Body of pancreas (tissue), 4 donors: ENCODE measurements around the gene UBXN10. TPM values are rescaled to one million over a fixed set of nuclear protein-coding genes. Genes with fewer than 3 reads are reported as not detected.

Experiments
- ATAC-seq: fragments of 150-250 bp; one replicate; pipeline ENCODE4 v1.9.1; 2016
- DNase-seq, 4 donors: peaks; one replicate each; pipeline ENCODE4 v3.0.0-alpha.2; 2019
- H3K27ac ChIP-seq, 4 donors: fragments of 200-600 bp; sonication (generic); 1 replicate in 3 of 4; 2 replicates in 1 of 4; pipeline versions ENCODE4 v1.5.1 to v1.6.1; 2016 to 2019; ENCODE audit warnings: mild to moderate bottlenecking in 1 of 4, mixed read lengths in 1 of 4, moderate library complexity in 1 of 4
- H3K27me3 ChIP-seq, 2 donors: fragments of 200-600 bp; sonication (generic); one replicate each; pipeline ENCODE4 v1.6.0; 2016; ENCODE audit warnings: mild to moderate bottlenecking in 1 of 2
- H3K36me3 ChIP-seq, 2 donors: fragments of 200-600 bp; sonication (generic); replicated peaks in 1 of 2; 2 replicates each; pipeline ENCODE4 v1.5.1; 2016; ENCODE audit warnings: low read depth in 2 of 2; ENCODE audit not compliant: insufficient read depth in 1 of 2
- H3K4me1 ChIP-seq: fragments of 200-600 bp; sonication (generic); one replicate; pipeline ENCODE4 v1.6.0; 2016
- H3K4me3 ChIP-seq, 2 donors: fragments of 200-600 bp; sonication (generic); 1 replicate in 1 of 2; 2 replicates in 1 of 2; pipeline ENCODE4 v1.5.1; 2016 to 2019
- H3K9me3 ChIP-seq, 3 donors: fragments of 200-600 bp; sonication (generic); 1 replicate in 2 of 3; 2 replicates in 1 of 3; pipeline ENCODE4 v1.5.1; 2016
- POLR2A ChIP-seq, 3 donors: fragments of 450-650 bp; IDR thresholded peaks; one replicate each; pipeline ENCODE4 v1.6.1; 2016; ENCODE audit warnings: antibody characterized with exemption in 3 of 3, mild to moderate bottlenecking in 2 of 3
- WGBS, 2 donors: methylation state at CpG; one replicate each; pipeline ENCODE4 v1.1.5; 2017; 5-methylcytosine and 5-hydroxymethylcytosine counted together
- intact Hi-C: fragments of 100-400 bp; cut with DNase I; formaldehyde crosslinking; loops from one replicate; pipeline ENCODE4 v1.15.1; 2023
- total RNA-seq, 2 donors: library from RNA; depleted of rRNA; stranded (reverse); fragments of >200 nt; gene quantifications; one replicate each; pipeline ENCODE4 v1.1.0, GENCODE V29; 2016
- TF ChIP-seq, protein P1 (sequence below), 7 experiments: fragments of 450-650 bp in 4 of 7; fragments of 200-600 bp in 3 of 7; sonication (generic) in 3 of 7; IDR thresholded peaks; one replicate each; pipeline ENCODE4 v1.5.1; 2016 to 2019; ENCODE audit warnings: antibody characterized with exemption in 7 of 7

The UBXN10 gene
- total RNA-seq, 2 donors from 2014 or later: under 0.01 to 1.0 TPM

GRCh38 chr1:20172033-20172590, 13.8 kb upstream of the UBXN10 start:
- WGBS, 2 donors: 79 to 80% methylated on average over 12 of the region's 12 CpGs
- Histone ChIP-seq H3K36me3 (no peaks in the 10 kb centered on the region), H3K27me3 (no peaks in the 10 kb centered on the region), H3K27ac (no peak overlapping the region), H3K4me3 (no peak overlapping the region), H3K9me3 (no peaks in the 10 kb centered on the region), H3K4me1 (no peaks in the 10 kb centered on the region)
- intact Hi-C loops: no loop called here
- TF ChIP-seq, protein P1, sequence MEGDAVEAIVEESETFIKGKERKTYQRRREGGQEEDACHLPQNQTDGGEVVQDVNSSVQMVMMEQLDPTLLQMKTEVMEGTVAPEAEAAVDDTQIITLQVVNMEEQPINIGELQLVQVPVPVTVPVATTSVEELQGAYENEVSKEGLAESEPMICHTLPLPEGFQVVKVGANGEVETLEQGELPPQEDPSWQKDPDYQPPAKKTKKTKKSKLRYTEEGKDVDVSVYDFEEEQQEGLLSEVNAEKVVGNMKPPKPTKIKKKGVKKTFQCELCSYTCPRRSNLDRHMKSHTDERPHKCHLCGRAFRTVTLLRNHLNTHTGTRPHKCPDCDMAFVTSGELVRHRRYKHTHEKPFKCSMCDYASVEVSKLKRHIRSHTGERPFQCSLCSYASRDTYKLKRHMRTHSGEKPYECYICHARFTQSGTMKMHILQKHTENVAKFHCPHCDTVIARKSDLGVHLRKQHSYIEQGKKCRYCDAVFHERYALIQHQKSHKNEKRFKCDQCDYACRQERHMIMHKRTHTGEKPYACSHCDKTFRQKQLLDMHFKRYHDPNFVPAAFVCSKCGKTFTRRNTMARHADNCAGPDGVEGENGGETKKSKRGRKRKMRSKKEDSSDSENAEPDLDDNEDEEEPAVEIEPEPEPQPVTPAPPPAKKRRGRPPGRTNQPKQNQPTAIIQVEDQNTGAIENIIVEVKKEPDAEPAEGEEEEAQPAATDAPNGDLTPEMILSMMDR (IDR thresholded peaks at IDR 0.05): no peak
- no peak for TF ChIP-seq POLR2A (IDR thresholded peaks at IDR 0.05)
- DNase-seq (no peak), ATAC-seq (no peak)

GRCh38 chr1:20174937-20175666, 10.8 kb upstream of the UBXN10 start:
- Histone ChIP-seq H3K27ac (no peak overlapping the region), H3K27me3 (no peaks in the 10 kb centered on the region), H3K9me3 (no peaks in the 10 kb centered on the region), H3K36me3 (no peaks in the 10 kb centered on the region), H3K4me1 (no peaks in the 10 kb centered on the region), H3K4me3 (no peak overlapping the region)
- ATAC-seq (no peak), DNase-seq (no peak)
- TF ChIP-seq POLR2A (IDR thresholded peaks at IDR 0.05): no peak
- TF ChIP-seq, protein P1 (IDR thresholded peaks at IDR 0.05): no peak
- 51 to 60% methylated on average over 9 of the region's 9 CpGs for WGBS, 2 donors
- intact Hi-C loops: no loop called here

- 77 to 78% methylated on average over 13 of the region's 13 CpGs for WGBS, 2 donors
- no peak for ATAC-seq
- no peaks in the 10 kb centered on the region for H3K36me3 ChIP-seq
Measured at GRCh38 chr1:20178634-20179370, 7.1 kb upstream of the UBXN10 start.

DNA sequence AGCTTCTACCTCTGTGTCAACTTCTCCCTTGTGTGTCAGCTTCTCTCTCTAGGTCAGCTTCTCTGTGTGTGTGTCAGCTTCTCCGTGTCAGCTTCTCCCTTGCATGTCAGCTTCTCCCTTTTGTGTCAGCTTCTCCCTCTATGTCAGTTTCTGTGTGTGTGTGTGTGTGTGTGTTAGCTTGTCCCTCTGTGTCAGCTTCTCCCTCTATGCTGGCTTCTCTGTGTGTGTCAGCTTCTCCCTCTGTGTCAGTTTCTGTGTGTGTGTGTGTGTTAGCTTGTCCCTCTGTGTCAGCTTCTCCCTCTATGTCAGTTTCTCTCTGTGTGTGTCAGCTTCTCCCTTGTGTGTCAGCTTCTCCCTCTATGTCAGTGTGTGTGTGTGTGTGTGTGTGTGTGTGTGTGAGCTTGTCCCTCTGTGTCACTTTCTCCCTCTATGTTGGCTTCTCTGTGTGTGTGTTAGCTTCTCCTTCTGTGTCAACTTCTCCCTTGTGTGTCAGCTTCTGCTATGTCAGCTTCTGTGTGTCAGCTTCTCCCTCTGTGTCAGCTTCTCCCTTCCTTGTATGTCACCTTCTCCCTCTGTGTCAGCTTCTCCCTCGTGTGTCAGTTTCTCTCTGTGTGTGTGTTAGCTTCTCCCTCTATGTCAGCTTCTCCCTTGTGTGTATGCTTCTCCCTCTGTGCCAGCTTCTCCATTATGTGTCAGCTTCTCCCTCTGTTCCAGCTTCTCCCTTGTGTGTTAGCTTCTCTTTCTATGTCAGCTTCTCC, 6.3 kb upstream of the UBXN10 start:
- Histone ChIP-seq H3K27ac (no peak overlapping the region), H3K27me3 (no peaks in the 10 kb centered on the region), H3K4me1 (no peaks in the 10 kb centered on the region), H3K4me3 (no peak overlapping the region), H3K36me3 (no peaks in the 10 kb centered on the region), H3K9me3 (no peaks in the 10 kb centered on the region)
- ATAC-seq (no peak), DNase-seq (no peak)
- WGBS, 2 donors: 77 to 91% methylated on average over 2 of the region's 2 CpGs
- intact Hi-C loops: no loop called here
- TF ChIP-seq POLR2A (IDR thresholded peaks at IDR 0.05): no peak
- TF ChIP-seq, protein P1 (IDR thresholded peaks at IDR 0.05): no peak

More at GRCh38 chr1:20178634-20179370, 7.1 kb upstream of the UBXN10 start:
- no peaks in the 10 kb centered on the region for H3K4me1 ChIP-seq
- intact Hi-C loops: no loop called here
- DNase-seq: no peak
- H3K4me3 ChIP-seq: no peak overlapping the region
- no peak for TF ChIP-seq POLR2A (IDR thresholded peaks at IDR 0.05)
- TF ChIP-seq, protein P1 (IDR thresholded peaks at IDR 0.05): no peak
- H3K27me3 ChIP-seq: no peaks in the 10 kb centered on the region
- no peak overlapping the region for H3K27ac ChIP-seq
- no peaks in the 10 kb centered on the region for H3K9me3 ChIP-seq
